ENCODE measurements around the gene RNFT2.
"Not testable (repeated sequence)": the region's sequence is repeated elsewhere in the genome, so short reads cannot be mapped to it uniquely, and the experiment has no call there.

RNFT2 gene

GRCh38 chr12:116736962-116737773 is 947 bp upstream of the RNFT2 start:
- DNase-seq (ENCODE audit: insufficient read length, low spot score): no peak

GRCh38 chr12:116739381-116739887 is 1.3 kb downstream of the RNFT2 start:
- FAIRE-seq (no peak), DNase-seq (ENCODE audit: insufficient read length, low spot score) (no peak)

More at GRCh38 chr12:116736962-116737773, 947 bp upstream of the RNFT2 start:
- no peak for FAIRE-seq

- DNase-seq (ENCODE audit: insufficient read length, low spot score); FAIRE-seq: not testable (repeated sequence)
Observed at GRCh38 chr12:116742787-116743186, 4.7 kb downstream of the RNFT2 start.

- DNase-seq (ENCODE audit: insufficient read length, low spot score): no peak
- no peak for FAIRE-seq
Observed at GRCh38 chr12:116744766-116745165, 6.7 kb downstream of the RNFT2 start.

- FAIRE-seq (no peak), DNase-seq (ENCODE audit: insufficient read length, low spot score) (no peak)
Observed at GRCh38 chr12:116745554-116745953, 7.4 kb downstream of the RNFT2 start.

GRCh38 chr12:116749884-116750283 is 11.8 kb downstream of the RNFT2 start:
- DNase-seq (ENCODE audit: insufficient read length, low spot score) (no peak), FAIRE-seq (no peak)

- FAIRE-seq: no peak
- no peak for DNase-seq (ENCODE audit: insufficient read length, low spot score)
Observed at GRCh38 chr12:116750298-116750697, 12.2 kb downstream of the RNFT2 start.

- not testable (repeated sequence) for FAIRE-seq; DNase-seq (ENCODE audit: insufficient read length, low spot score)
Observed at GRCh38 chr12:116754097-116754496, 16.0 kb downstream of the RNFT2 start.

GRCh38 chr12:116754783-116755182 is 16.7 kb downstream of the RNFT2 start:
- FAIRE-seq; DNase-seq (ENCODE audit: insufficient read length, low spot score): not testable (repeated sequence)

- DNase-seq (ENCODE audit: insufficient read length, low spot score) (no peak), FAIRE-seq (no peak)
Observed at GRCh38 chr12:116759783-116760621, 21.9 kb downstream of the RNFT2 start.

GRCh38 chr12:116760622-116761020 is 22.5 kb downstream of the RNFT2 start:
- DNase-seq (ENCODE audit: insufficient read length, low spot score) (no peak), FAIRE-seq (no peak)

- DNase-seq (ENCODE audit: insufficient read length, low spot score): no peak
- no peak for FAIRE-seq
Observed at GRCh38 chr12:116761499-116761898, 23.4 kb downstream of the RNFT2 start.

GRCh38 chr12:116765271-116765670 is 27.2 kb downstream of the RNFT2 start:
- DNase-seq (ENCODE audit: insufficient read length, low spot score) (no peak), FAIRE-seq (no peak)

- FAIRE-seq (no peak), DNase-seq (ENCODE audit: insufficient read length, low spot score) (no peak)
Observed at GRCh38 chr12:116766285-116766684, 28.2 kb downstream of the RNFT2 start.

- FAIRE-seq: no peak
- DNase-seq (ENCODE audit: insufficient read length, low spot score): no peak
Observed at GRCh38 chr12:116766746-116767145, 28.6 kb downstream of the RNFT2 start.

GRCh38 chr12:116771651-116772050 is 33.5 kb downstream of the RNFT2 start:
- FAIRE-seq: no peak
- no peak for DNase-seq (ENCODE audit: insufficient read length, low spot score)

GRCh38 chr12:116773276-116773731 is 35.2 kb downstream of the RNFT2 start:
- FAIRE-seq: no peak
- DNase-seq (ENCODE audit: insufficient read length, low spot score): no peak

- no peak for DNase-seq (ENCODE audit: insufficient read length, low spot score)
- no peak for FAIRE-seq
Observed at GRCh38 chr12:116774020-116774419, 35.9 kb downstream of the RNFT2 start.

GRCh38 chr12:116777245-116777644 is 39.1 kb downstream of the RNFT2 start:
- DNase-seq (ENCODE audit: insufficient read length, low spot score) (no peak), FAIRE-seq (no peak)

GRCh38 chr12:116779597-116779996 is 41.5 kb downstream of the RNFT2 start:
- FAIRE-seq (no peak), DNase-seq (ENCODE audit: insufficient read length, low spot score) (no peak)

- FAIRE-seq: no peak
Observed at GRCh38 chr12:116780942-116781341, 42.8 kb downstream of the RNFT2 start.

More at GRCh38 chr12:116780942-116781341, 42.8 kb downstream of the RNFT2 start:
- no peak for DNase-seq (ENCODE audit: insufficient read length, low spot score)
